DND-41 (cell line): Measurements from ENCODE around the gene CCDC73.
"Not testable (repeated sequence)": the region's sequence is repeated elsewhere in the genome, so short reads cannot be mapped to it uniquely, and the experiment has no call there.

ENCODE experiments used
- EZH2 ChIP-seq: IDR thresholded peaks from 3 replicates; pipeline ENCODE4 v1.6.1; 2012; ENCODE audit warnings: borderline replicate concordance, low read depth, mild to moderate bottlenecking, moderate library complexity, low read length, inconsistent platforms; ENCODE audit not compliant: severe bottlenecking
- TF ChIP-seq, protein P1 (sequence below): IDR thresholded peaks from 2 replicates; pipeline ENCODE4 v1.5.1; 2012; ENCODE audit warnings: borderline replicate concordance, low read length, moderate library complexity, mild to moderate bottlenecking; ENCODE audit not compliant: poor library complexity, severe bottlenecking; ENCODE audit errors: extremely low read depth

DNA sequence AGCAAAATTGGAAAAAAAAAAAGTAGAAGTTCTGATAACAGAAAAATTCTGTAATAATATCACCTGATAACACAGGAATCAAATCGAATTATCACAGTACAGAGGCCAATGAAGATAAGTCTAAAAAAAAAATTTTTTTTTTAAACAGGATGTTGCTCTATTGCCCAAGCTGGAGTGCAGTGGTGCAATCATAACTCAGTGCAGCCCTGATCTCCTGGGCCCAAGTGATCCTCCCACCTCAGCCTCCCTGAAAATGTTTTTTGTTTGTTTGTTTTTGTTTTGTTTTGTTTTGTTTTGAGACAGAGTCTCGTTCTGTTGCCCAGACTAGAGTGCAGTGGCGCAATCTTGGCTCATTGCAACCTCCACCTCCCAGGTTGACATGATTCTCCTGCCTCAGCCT is 29.2 kb upstream of the CCDC73 start:
- not testable (repeated sequence) for TF ChIP-seq EZH2
- TF ChIP-seq, protein P1, sequence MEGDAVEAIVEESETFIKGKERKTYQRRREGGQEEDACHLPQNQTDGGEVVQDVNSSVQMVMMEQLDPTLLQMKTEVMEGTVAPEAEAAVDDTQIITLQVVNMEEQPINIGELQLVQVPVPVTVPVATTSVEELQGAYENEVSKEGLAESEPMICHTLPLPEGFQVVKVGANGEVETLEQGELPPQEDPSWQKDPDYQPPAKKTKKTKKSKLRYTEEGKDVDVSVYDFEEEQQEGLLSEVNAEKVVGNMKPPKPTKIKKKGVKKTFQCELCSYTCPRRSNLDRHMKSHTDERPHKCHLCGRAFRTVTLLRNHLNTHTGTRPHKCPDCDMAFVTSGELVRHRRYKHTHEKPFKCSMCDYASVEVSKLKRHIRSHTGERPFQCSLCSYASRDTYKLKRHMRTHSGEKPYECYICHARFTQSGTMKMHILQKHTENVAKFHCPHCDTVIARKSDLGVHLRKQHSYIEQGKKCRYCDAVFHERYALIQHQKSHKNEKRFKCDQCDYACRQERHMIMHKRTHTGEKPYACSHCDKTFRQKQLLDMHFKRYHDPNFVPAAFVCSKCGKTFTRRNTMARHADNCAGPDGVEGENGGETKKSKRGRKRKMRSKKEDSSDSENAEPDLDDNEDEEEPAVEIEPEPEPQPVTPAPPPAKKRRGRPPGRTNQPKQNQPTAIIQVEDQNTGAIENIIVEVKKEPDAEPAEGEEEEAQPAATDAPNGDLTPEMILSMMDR: not testable (repeated sequence)
